Measurements from ENCODE around the gene CC2D2B.
"Not testable (repeated sequence)": the region's sequence is repeated elsewhere in the genome, so short reads cannot be mapped to it uniquely, and the experiment has no call there.

CC2D2B gene

GRCh38 chr10:96034625-96035024, 126.8 kb downstream of the CC2D2B start:
- no peak for DNase-seq

- no peak for DNase-seq
Measured at GRCh38 chr10:96038476-96039387, 131.0 kb downstream of the CC2D2B start.

- DNase-seq: no peak
Measured at GRCh38 chr10:96041146-96041545, 133.4 kb downstream of the CC2D2B start.

- peak; percentile 72 to 77 for DNase-seq
Measured at GRCh38 chr10:96043033-96043892, 135.5 kb downstream of the CC2D2B start, which contains the start of gene CCNJ. Gene CCNJ, plus strand, starts transcription at chr10:96043583. Its CDS starts 811 bp downstream, at chr10:96044394.

GRCh38 chr10:96043893-96044715, 136.3 kb downstream of the CC2D2B start:
- DNase-seq: peak; percentile 38 to 43

GRCh38 chr10:96044736-96045135, 137.0 kb downstream of the CC2D2B start:
- DNase-seq: no peak

- DNase-seq: no peak
Measured at GRCh38 chr10:96046546-96046945, 138.8 kb downstream of the CC2D2B start.

- no peak for DNase-seq
Measured at GRCh38 chr10:96047004-96047649, 139.4 kb downstream of the CC2D2B start.

- not testable (repeated sequence) for DNase-seq
Measured at GRCh38 chr10:96047925-96048324, 140.2 kb downstream of the CC2D2B start.

- no peak for DNase-seq
Measured at GRCh38 chr10:96049340-96049739, 141.6 kb downstream of the CC2D2B start.

GRCh38 chr10:96053985-96054384, 146.2 kb downstream of the CC2D2B start:
- no peak for DNase-seq

GRCh38 chr10:96056787-96057186, 149.0 kb downstream of the CC2D2B start:
- DNase-seq: no peak

- DNase-seq: no peak
Measured at GRCh38 chr10:96061232-96061631, 153.5 kb downstream of the CC2D2B start.

- DNase-seq: no peak
Measured at GRCh38 chr10:96072674-96073073, 164.9 kb downstream of the CC2D2B start.

- DNase-seq: no peak
Measured at GRCh38 chr10:96073722-96074121, 165.9 kb downstream of the CC2D2B start.

- DNase-seq: no peak
Measured at GRCh38 chr10:96074776-96075175, 167.0 kb downstream of the CC2D2B start.

- DNase-seq: no peak
Measured at GRCh38 chr10:96075977-96076376, 168.2 kb downstream of the CC2D2B start.

GRCh38 chr10:96077156-96077555, 169.4 kb downstream of the CC2D2B start:
- DNase-seq: no peak

- no peak for DNase-seq
Measured at GRCh38 chr10:96082153-96082552, 174.4 kb downstream of the CC2D2B start.
